ENCODE results near the gene VTN.
A peak's percentile ranks its signal among the peaks of the same experiment; 100 is the strongest.

The VTN gene

DNA sequence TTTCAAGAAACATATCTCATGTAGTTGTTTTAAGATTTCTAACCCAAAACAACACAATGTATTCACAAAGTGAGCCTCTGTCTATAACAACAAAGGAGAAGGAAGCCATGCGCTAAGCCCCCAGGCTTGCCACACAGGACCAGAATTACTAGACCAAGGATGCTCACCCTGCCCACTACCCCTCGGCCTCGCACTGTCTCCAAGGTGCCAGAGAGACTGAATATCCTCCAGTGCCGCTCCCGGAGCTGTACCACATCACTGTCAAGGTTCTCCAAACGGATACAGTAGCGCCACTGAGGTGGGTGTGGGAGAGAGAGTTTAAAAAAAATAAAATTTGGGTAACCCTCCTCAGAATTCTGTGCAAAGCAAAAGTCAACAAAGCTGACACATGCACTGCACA is 19.8 kb downstream of the VTN start:
- peaks cover 18 to 94% (median 73%) of the 10 kb centered on the region in 4 experiments for H3K36me3 ChIP-seq (ENCODE audit: control insufficient read depth in 4 of 4, insufficient read depth in 4 of 4, low read length in 3 of 4)
- H3K4me1 ChIP-seq (ENCODE audit: control extremely low read depth in 1 of 4, control insufficient read depth in 4 of 4, insufficient read depth in 4 of 4, low read length in 3 of 4): no peaks in the 10 kb centered on the region
- DNase-seq: no peak
- ChIA-PET POLR2A (no interaction called here), CTCF (interaction anchor here (1.4 kb wide), 1 partner anchor 9 kb away, joined by 3 read pairs; no protein-coding TSS in a partner anchor)
- WGBS (ENCODE audit: insufficient coverage): 100% methylated on average over 1 of the region's 7 CpGs
- H3K27ac ChIP-seq (ENCODE audit: insufficient read depth in 1 of 2, low read depth in 1 of 2, low read length in 2 of 2, poor library complexity in 1 of 2, severe bottlenecking in 2 of 2): no peak overlapping the region
- H3K4me3 ChIP-seq (ENCODE audit: control insufficient read depth in 1 of 7, extremely low read depth in 1 of 7, insufficient read depth in 4 of 7, low read depth in 2 of 7, low read length in 6 of 7): no peak overlapping the region
- no peaks in the 10 kb centered on the region for H3K27me3 ChIP-seq (replicated peaks in 2 of 5; ENCODE audit: control insufficient read depth in 4 of 5, insufficient read depth in 5 of 5, low read length in 4 of 5)
- H3K9me3 ChIP-seq (ENCODE audit: control extremely low read depth in 1 of 5, control insufficient read depth in 4 of 5, insufficient read depth in 2 of 5, low read depth in 1 of 5, low read length in 4 of 5): no peaks in the 10 kb centered on the region

GRCh38 chr17:28348979-28349378 is 21.1 kb downstream of the VTN start:
- H3K27ac ChIP-seq (ENCODE audit: insufficient read depth in 1 of 2, low read depth in 1 of 2, low read length in 2 of 2, poor library complexity in 1 of 2, severe bottlenecking in 2 of 2): no peak overlapping the region
- H3K9me3 ChIP-seq (ENCODE audit: control extremely low read depth in 1 of 5, control insufficient read depth in 4 of 5, insufficient read depth in 2 of 5, low read depth in 1 of 5, low read length in 4 of 5): no peaks in the 10 kb centered on the region
- CTCF ChIA-PET: interaction anchor here (1.1 to 4.1 kb wide), 3 partner anchors 8 to 28 kb away, joined by 3 to 21 read pairs (median 6); partner anchors contain the start of gene POLDIP2

DNA sequence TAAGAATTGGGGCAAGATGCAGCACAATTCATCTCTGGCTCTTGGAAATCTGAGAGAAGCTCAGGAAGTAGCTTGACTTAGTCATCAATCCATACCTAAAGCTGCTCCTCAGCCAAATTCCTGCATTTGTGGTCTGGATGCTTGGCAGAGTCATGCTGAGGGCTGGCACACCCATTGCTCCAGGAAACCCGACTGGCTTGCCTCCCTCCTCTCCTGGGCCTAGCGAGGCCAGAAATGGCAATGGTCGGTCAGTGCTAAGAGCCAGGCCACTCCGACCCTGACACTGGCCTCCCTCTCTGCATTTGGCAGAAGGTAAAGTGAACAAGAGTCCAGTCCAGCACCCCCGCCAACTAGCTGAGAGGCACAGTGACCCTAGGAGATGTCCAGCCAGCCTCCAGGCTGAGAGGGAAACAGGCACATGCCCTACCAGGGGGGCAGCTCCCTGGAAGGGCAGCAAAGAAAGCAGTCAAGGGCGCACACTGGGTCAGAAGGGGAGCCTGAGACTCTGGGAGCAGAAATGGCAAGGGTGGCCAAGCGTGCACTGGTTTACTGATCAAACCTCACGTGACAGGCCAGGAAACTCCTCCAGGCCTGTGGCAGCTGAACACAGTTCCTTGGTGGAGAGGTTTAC is 22.7 kb downstream of the VTN start:
- CTCF ChIA-PET: interaction anchor here (1.5 to 4.1 kb wide), 4 partner anchors 10 to 27 kb away, joined by 3 to 21 read pairs (median 8); partner anchors contain the start of genes IFT20, POLDIP2 and TNFAIP1
- 100% methylated on average over 8 of the region's 8 CpGs for WGBS (ENCODE audit: insufficient coverage)
- H3K36me3 ChIP-seq (ENCODE audit: control insufficient read depth in 4 of 4, insufficient read depth in 4 of 4, low read length in 3 of 4): peaks cover 12 to 95% (median 72%) of the 10 kb centered on the region in 4 experiments
- DNase-seq: no peak
- H3K4me3 ChIP-seq (ENCODE audit: control insufficient read depth in 1 of 7, extremely low read depth in 1 of 7, insufficient read depth in 4 of 7, low read depth in 2 of 7, low read length in 6 of 7): no peak overlapping the region
- H3K27me3 ChIP-seq (replicated peaks in 2 of 5; ENCODE audit: control insufficient read depth in 4 of 5, insufficient read depth in 5 of 5, low read length in 4 of 5): no peaks in the 10 kb centered on the region
- H3K9me3 ChIP-seq (ENCODE audit: control extremely low read depth in 1 of 5, control insufficient read depth in 4 of 5, insufficient read depth in 2 of 5, low read depth in 1 of 5, low read length in 4 of 5): no peaks in the 10 kb centered on the region
- POLR2A ChIA-PET: no interaction called here
- H3K4me1 ChIP-seq (ENCODE audit: control extremely low read depth in 1 of 4, control insufficient read depth in 4 of 4, insufficient read depth in 4 of 4, low read length in 3 of 4): no peaks in the 10 kb centered on the region
- no peak overlapping the region for H3K27ac ChIP-seq (ENCODE audit: insufficient read depth in 1 of 2, low read depth in 1 of 2, low read length in 2 of 2, poor library complexity in 1 of 2, severe bottlenecking in 2 of 2)

More at GRCh38 chr17:28348979-28349378, 21.1 kb downstream of the VTN start:
- POLR2A ChIA-PET: no interaction called here
- H3K4me1 ChIP-seq (ENCODE audit: control extremely low read depth in 1 of 4, control insufficient read depth in 4 of 4, insufficient read depth in 4 of 4, low read length in 3 of 4): no peaks in the 10 kb centered on the region
- DNase-seq: no peak
- H3K27me3 ChIP-seq (replicated peaks in 2 of 5; ENCODE audit: control insufficient read depth in 4 of 5, insufficient read depth in 5 of 5, low read length in 4 of 5): no peaks in the 10 kb centered on the region
- no CpG with 5 or more reads among the region's 3 CpGs for WGBS (ENCODE audit: insufficient coverage)
- no peak overlapping the region for H3K4me3 ChIP-seq (ENCODE audit: control insufficient read depth in 1 of 7, extremely low read depth in 1 of 7, insufficient read depth in 4 of 7, low read depth in 2 of 7, low read length in 6 of 7)
- peaks cover 17 to 93% (median 70%) of the 10 kb centered on the region in 4 experiments for H3K36me3 ChIP-seq (ENCODE audit: control insufficient read depth in 4 of 4, insufficient read depth in 4 of 4, low read length in 3 of 4)

DNA sequence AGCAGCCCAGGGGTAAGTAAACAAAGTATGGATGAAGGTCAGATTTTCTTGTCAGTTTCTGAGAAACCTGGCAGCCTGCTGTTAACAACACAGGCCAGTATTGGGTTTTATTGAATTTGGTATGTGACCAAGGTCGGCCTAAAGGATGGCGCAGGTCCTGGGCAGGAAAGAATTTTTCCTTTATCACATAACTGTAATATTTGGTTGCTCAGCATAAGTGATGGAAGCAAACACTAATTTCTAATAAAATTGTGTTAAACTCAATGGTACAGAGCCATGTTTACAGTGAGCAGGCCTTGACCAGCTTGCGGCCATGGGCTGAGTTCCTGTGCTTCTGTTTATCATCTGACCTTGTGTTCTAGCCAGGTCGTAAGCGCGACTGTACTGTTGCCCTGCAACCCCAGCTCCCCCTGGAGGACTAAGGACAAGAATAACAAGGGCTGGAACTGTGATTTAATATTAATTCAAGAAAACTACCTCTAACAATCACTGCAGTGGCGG is 23.3 kb downstream of the VTN start:
- ChIA-PET POLR2A (no interaction called here), CTCF (interaction anchor here (0.9 to 4.1 kb wide), 5 partner anchors 9 to 27 kb away, joined by 3 to 21 read pairs (median 7); partner anchors contain the start of genes IFT20, POLDIP2 and TNFAIP1)
- peaks cover 15 to 97% (median 75%) of the 10 kb centered on the region in 4 experiments for H3K36me3 ChIP-seq (ENCODE audit: control insufficient read depth in 4 of 4, insufficient read depth in 4 of 4, low read length in 3 of 4)
- no peak overlapping the region for H3K27ac ChIP-seq (ENCODE audit: insufficient read depth in 1 of 2, low read depth in 1 of 2, low read length in 2 of 2, poor library complexity in 1 of 2, severe bottlenecking in 2 of 2)
- H3K4me1 ChIP-seq (ENCODE audit: control extremely low read depth in 1 of 4, control insufficient read depth in 4 of 4, insufficient read depth in 4 of 4, low read length in 3 of 4): no peaks in the 10 kb centered on the region
- DNase-seq: peak in 2 of 3 donors; percentile 18 to 19
- WGBS (ENCODE audit: insufficient coverage): 90% methylated on average over 2 of the region's 7 CpGs
- no peak overlapping the region for H3K4me3 ChIP-seq (ENCODE audit: control insufficient read depth in 1 of 7, extremely low read depth in 1 of 7, insufficient read depth in 4 of 7, low read depth in 2 of 7, low read length in 6 of 7)
- H3K27me3 ChIP-seq (replicated peaks in 2 of 5; ENCODE audit: control insufficient read depth in 4 of 5, insufficient read depth in 5 of 5, low read length in 4 of 5): no peaks in the 10 kb centered on the region
- no peaks in the 10 kb centered on the region for H3K9me3 ChIP-seq (ENCODE audit: control extremely low read depth in 1 of 5, control insufficient read depth in 4 of 5, insufficient read depth in 2 of 5, low read depth in 1 of 5, low read length in 4 of 5)

DNA sequence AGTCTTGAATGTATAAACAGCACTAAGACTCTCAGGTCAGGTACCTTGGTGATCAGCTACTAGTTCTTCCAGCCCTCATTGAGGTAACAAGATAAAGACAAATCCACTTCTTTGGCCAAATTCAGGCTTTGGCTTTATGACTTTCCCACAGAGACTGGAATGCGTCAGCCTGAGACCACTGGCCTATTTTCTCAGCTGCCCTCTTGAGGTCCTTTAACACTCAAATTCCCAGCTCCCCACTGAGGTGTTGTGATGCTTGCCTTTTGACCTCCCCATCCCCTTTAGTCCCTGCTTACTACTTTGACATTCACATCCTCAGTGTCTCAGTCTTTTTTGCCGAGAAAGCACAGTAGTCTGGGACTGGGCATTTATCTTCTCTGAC is 23.9 kb downstream of the VTN start:
- Histone ChIP-seq H3K9me3 (ENCODE audit: control extremely low read depth in 1 of 5, control insufficient read depth in 4 of 5, insufficient read depth in 2 of 5, low read depth in 1 of 5, low read length in 4 of 5) (no peaks in the 10 kb centered on the region), H3K36me3 (ENCODE audit: control insufficient read depth in 4 of 4, insufficient read depth in 4 of 4, low read length in 3 of 4) (peaks cover 14 to 97% (median 76%) of the 10 kb centered on the region in 4 experiments), H3K27ac (ENCODE audit: insufficient read depth in 1 of 2, low read depth in 1 of 2, low read length in 2 of 2, poor library complexity in 1 of 2, severe bottlenecking in 2 of 2) (no peak overlapping the region), H3K4me3 (ENCODE audit: control insufficient read depth in 1 of 7, extremely low read depth in 1 of 7, insufficient read depth in 4 of 7, low read depth in 2 of 7, low read length in 6 of 7) (no peak overlapping the region), H3K27me3 (replicated peaks in 2 of 5; ENCODE audit: control insufficient read depth in 4 of 5, insufficient read depth in 5 of 5, low read length in 4 of 5) (no peaks in the 10 kb centered on the region), H3K4me1 (ENCODE audit: control extremely low read depth in 1 of 4, control insufficient read depth in 4 of 4, insufficient read depth in 4 of 4, low read length in 3 of 4) (no peaks in the 10 kb centered on the region)
- POLR2A ChIA-PET: no interaction called here
- DNase-seq: no peak
- CTCF ChIA-PET: interaction anchor here (0.9 to 4.1 kb wide), 5 partner anchors 11 to 113 kb away, joined by 3 to 21 read pairs (median 3); partner anchors contain the start of genes IFT20, POLDIP2 and TNFAIP1
- 100% methylated on average over 1 of the region's 2 CpGs for WGBS (ENCODE audit: insufficient coverage)

- H3K4me1 ChIP-seq (ENCODE audit: control extremely low read depth in 1 of 4, control insufficient read depth in 4 of 4, insufficient read depth in 4 of 4, low read length in 3 of 4): no peaks in the 10 kb centered on the region
- H3K27ac ChIP-seq (ENCODE audit: insufficient read depth in 1 of 2, low read depth in 1 of 2, low read length in 2 of 2, poor library complexity in 1 of 2, severe bottlenecking in 2 of 2): no peak overlapping the region
- H3K4me3 ChIP-seq (ENCODE audit: control insufficient read depth in 1 of 7, extremely low read depth in 1 of 7, insufficient read depth in 4 of 7, low read depth in 2 of 7, low read length in 6 of 7): no peak overlapping the region
- 83% methylated on average over 11 of the region's 13 CpGs for WGBS (ENCODE audit: insufficient coverage)
- CTCF ChIA-PET: interaction anchor here (0.6 to 4.1 kb wide), 6 partner anchors 10 to 359 kb away, joined by 3 to 21 read pairs (median 3); partner anchors contain the start of genes IFT20, POLDIP2 and TNFAIP1
- POLR2A ChIA-PET: no interaction called here
- no peak for DNase-seq
- H3K9me3 ChIP-seq (ENCODE audit: control extremely low read depth in 1 of 5, control insufficient read depth in 4 of 5, insufficient read depth in 2 of 5, low read depth in 1 of 5, low read length in 4 of 5): no peaks in the 10 kb centered on the region
- H3K27me3 ChIP-seq (replicated peaks in 2 of 5; ENCODE audit: control insufficient read depth in 4 of 5, insufficient read depth in 5 of 5, low read length in 4 of 5): no peaks in the 10 kb centered on the region
- peaks cover 14 to 97% (median 73%) of the 10 kb centered on the region in 4 experiments for H3K36me3 ChIP-seq (ENCODE audit: control insufficient read depth in 4 of 4, insufficient read depth in 4 of 4, low read length in 3 of 4)
These were observed 24.5 kb downstream of the VTN start for GRCh38 chr17:28345419-28346198.
